ENCODE measurements around the gene HHAT.

- TF ChIP-seq CTCF (IDR thresholded peaks at IDR 0.05; ENCODE audit: low read length): no peak
- TF ChIP-seq EZH2 (IDR thresholded peaks at IDR 0.05; ENCODE audit: borderline replicate concordance, low read length): no peak
Observed at GRCh38 chr1:210594605-210595004, 265.9 kb downstream of the HHAT start.

Data from OCI-LY1 (cell line).